ENCODE measurements around the gene BANF2.

DNA sequence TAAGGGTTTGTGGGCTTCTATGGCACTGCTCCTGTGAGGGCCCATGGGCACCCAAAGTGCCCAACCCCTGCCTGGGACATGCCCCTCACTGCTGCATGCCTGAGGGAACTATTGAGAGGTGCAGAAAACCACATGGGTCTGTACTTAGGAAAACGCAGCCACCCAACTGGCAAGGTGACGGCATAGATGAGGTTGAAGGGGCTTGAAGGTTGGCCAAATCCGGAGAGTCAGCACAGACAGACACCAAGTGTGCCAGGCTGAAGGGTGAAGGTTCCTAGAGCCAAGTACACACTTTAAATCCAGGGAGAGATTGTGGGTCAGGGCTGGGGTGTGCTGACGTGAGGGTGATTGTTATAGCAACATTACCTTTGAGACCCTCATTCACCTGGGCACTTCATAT lies 6.2 kb downstream of the BANF2 start:
- TF ChIP-seq, protein P1, sequence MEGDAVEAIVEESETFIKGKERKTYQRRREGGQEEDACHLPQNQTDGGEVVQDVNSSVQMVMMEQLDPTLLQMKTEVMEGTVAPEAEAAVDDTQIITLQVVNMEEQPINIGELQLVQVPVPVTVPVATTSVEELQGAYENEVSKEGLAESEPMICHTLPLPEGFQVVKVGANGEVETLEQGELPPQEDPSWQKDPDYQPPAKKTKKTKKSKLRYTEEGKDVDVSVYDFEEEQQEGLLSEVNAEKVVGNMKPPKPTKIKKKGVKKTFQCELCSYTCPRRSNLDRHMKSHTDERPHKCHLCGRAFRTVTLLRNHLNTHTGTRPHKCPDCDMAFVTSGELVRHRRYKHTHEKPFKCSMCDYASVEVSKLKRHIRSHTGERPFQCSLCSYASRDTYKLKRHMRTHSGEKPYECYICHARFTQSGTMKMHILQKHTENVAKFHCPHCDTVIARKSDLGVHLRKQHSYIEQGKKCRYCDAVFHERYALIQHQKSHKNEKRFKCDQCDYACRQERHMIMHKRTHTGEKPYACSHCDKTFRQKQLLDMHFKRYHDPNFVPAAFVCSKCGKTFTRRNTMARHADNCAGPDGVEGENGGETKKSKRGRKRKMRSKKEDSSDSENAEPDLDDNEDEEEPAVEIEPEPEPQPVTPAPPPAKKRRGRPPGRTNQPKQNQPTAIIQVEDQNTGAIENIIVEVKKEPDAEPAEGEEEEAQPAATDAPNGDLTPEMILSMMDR (IDR thresholded peaks at IDR 0.05), result no peak
- no peak for TF ChIP-seq POLR2A (IDR thresholded peaks at IDR 0.05)

Data from testis (tissue), 2 donors.